ENCODE data around the gene DSTN.

DSTN gene

GRCh38 chr20:17598013-17598550 lies 28.2 kb downstream of the DSTN start:
- Histone ChIP-seq H3K4me3 (ENCODE audit: low read length) (no peak overlapping the region), H3K36me3 (ENCODE audit: insufficient read depth, low read length) (peaks cover 2% of the 10 kb centered on the region), H3K9me3 (ENCODE audit: low read length) (no peaks in the 10 kb centered on the region), H2AFZ (ENCODE audit: low read depth, low read length) (no peak overlapping the region), H3K27me3 (ENCODE audit: insufficient read depth, low read length) (no peaks in the 10 kb centered on the region), H3K4me1 (ENCODE audit: insufficient read depth, low read length) (peaks cover 9% of the 10 kb centered on the region)

- H3K4me1 ChIP-seq (ENCODE audit: insufficient read depth, low read length), result peaks cover 9% of the 10 kb centered on the region
- no peaks in the 10 kb centered on the region for H3K27me3 ChIP-seq (ENCODE audit: insufficient read depth, low read length)
- no peaks in the 10 kb centered on the region for H3K9me3 ChIP-seq (ENCODE audit: low read length)
- no peak overlapping the region for H2AFZ ChIP-seq (ENCODE audit: low read depth, low read length)
- H3K36me3 ChIP-seq (ENCODE audit: insufficient read depth, low read length), result peaks cover 21% of the 10 kb centered on the region
- no peak overlapping the region for H3K4me3 ChIP-seq (ENCODE audit: low read length)
Observed at GRCh38 chr20:17601957-17602356, 32.1 kb downstream of the DSTN start.

- H2AFZ ChIP-seq (ENCODE audit: low read depth, low read length), result no peak overlapping the region
- H3K27me3 ChIP-seq (ENCODE audit: insufficient read depth, low read length), result no peaks in the 10 kb centered on the region
- H3K36me3 ChIP-seq (ENCODE audit: insufficient read depth, low read length), result peaks cover 22% of the 10 kb centered on the region
- H3K4me3 ChIP-seq (ENCODE audit: low read length), result no peak overlapping the region
- peaks cover 9% of the 10 kb centered on the region for H3K4me1 ChIP-seq (ENCODE audit: insufficient read depth, low read length)
- no peaks in the 10 kb centered on the region for H3K9me3 ChIP-seq (ENCODE audit: low read length)
Observed at GRCh38 chr20:17602493-17602892, 32.6 kb downstream of the DSTN start.

GRCh38 chr20:17605131-17605660 lies 35.3 kb downstream of the DSTN start:
- Histone ChIP-seq H2AFZ (ENCODE audit: low read depth, low read length) (no peak overlapping the region), H3K9me3 (ENCODE audit: low read length) (no peaks in the 10 kb centered on the region), H3K27me3 (ENCODE audit: insufficient read depth, low read length) (no peaks in the 10 kb centered on the region), H3K4me3 (ENCODE audit: low read length) (no peak overlapping the region), H3K36me3 (ENCODE audit: insufficient read depth, low read length) (peaks cover 22% of the 10 kb centered on the region), H3K4me1 (ENCODE audit: insufficient read depth, low read length) (peaks cover 9% of the 10 kb centered on the region)

GRCh38 chr20:17606001-17606400 lies 36.1 kb downstream of the DSTN start:
- H3K4me1 ChIP-seq (ENCODE audit: insufficient read depth, low read length), result peaks cover 9% of the 10 kb centered on the region
- H3K36me3 ChIP-seq (ENCODE audit: insufficient read depth, low read length), result peaks cover 22% of the 10 kb centered on the region
- H3K9me3 ChIP-seq (ENCODE audit: low read length), result no peaks in the 10 kb centered on the region
- no peak overlapping the region for H2AFZ ChIP-seq (ENCODE audit: low read depth, low read length)
- H3K27me3 ChIP-seq (ENCODE audit: insufficient read depth, low read length), result no peaks in the 10 kb centered on the region
- no peak overlapping the region for H3K4me3 ChIP-seq (ENCODE audit: low read length)

- peaks cover 14% of the 10 kb centered on the region for H3K36me3 ChIP-seq (ENCODE audit: insufficient read depth, low read length)
Observed at GRCh38 chr20:17608701-17609497, 39.0 kb downstream of the DSTN start.

GRCh38 chr20:17609811-17610377 lies 40.0 kb downstream of the DSTN start:
- H3K36me3 ChIP-seq (ENCODE audit: insufficient read depth, low read length), result peaks cover 8% of the 10 kb centered on the region
- H3K27me3 ChIP-seq (ENCODE audit: insufficient read depth, low read length), result no peaks in the 10 kb centered on the region
- H3K4me3 ChIP-seq (ENCODE audit: low read length), result no peak overlapping the region
- no peaks in the 10 kb centered on the region for H3K4me1 ChIP-seq (ENCODE audit: insufficient read depth, low read length)
- H2AFZ ChIP-seq (ENCODE audit: low read depth, low read length), result no peak overlapping the region
- no peaks in the 10 kb centered on the region for H3K9me3 ChIP-seq (ENCODE audit: low read length)

More at GRCh38 chr20:17608701-17609497, 39.0 kb downstream of the DSTN start:
- Histone ChIP-seq H3K27me3 (ENCODE audit: insufficient read depth, low read length) (no peaks in the 10 kb centered on the region), H3K4me3 (ENCODE audit: low read length) (no peak overlapping the region), H3K9me3 (ENCODE audit: low read length) (no peaks in the 10 kb centered on the region), H2AFZ (ENCODE audit: low read depth, low read length) (no peak overlapping the region), H3K4me1 (ENCODE audit: insufficient read depth, low read length) (no peaks in the 10 kb centered on the region)

GRCh38 chr20:17610566-17611289 lies 40.9 kb downstream of the DSTN start:
- no peaks in the 10 kb centered on the region for H3K4me1 ChIP-seq (ENCODE audit: insufficient read depth, low read length)
- no peak overlapping the region for H2AFZ ChIP-seq (ENCODE audit: low read depth, low read length)
- H3K36me3 ChIP-seq (ENCODE audit: insufficient read depth, low read length), result peaks cover 4% of the 10 kb centered on the region
- H3K27me3 ChIP-seq (ENCODE audit: insufficient read depth, low read length), result no peaks in the 10 kb centered on the region
- no peaks in the 10 kb centered on the region for H3K9me3 ChIP-seq (ENCODE audit: low read length)
- no peak overlapping the region for H3K4me3 ChIP-seq (ENCODE audit: low read length)

GRCh38 chr20:17611290-17611539 lies 41.3 kb downstream of the DSTN start:
- Histone ChIP-seq H2AFZ (ENCODE audit: low read depth, low read length) (no peak overlapping the region), H3K9me3 (ENCODE audit: low read length) (no peaks in the 10 kb centered on the region), H3K4me3 (ENCODE audit: low read length) (no peak overlapping the region), H3K36me3 (ENCODE audit: insufficient read depth, low read length) (peaks cover 4% of the 10 kb centered on the region), H3K4me1 (ENCODE audit: insufficient read depth, low read length) (no peaks in the 10 kb centered on the region), H3K27me3 (ENCODE audit: insufficient read depth, low read length) (no peaks in the 10 kb centered on the region)

- Histone ChIP-seq H3K9me3 (ENCODE audit: low read length) (no peaks in the 10 kb centered on the region), H3K27me3 (ENCODE audit: insufficient read depth, low read length) (no peaks in the 10 kb centered on the region), H2AFZ (ENCODE audit: low read depth, low read length) (no peak overlapping the region), H3K4me3 (ENCODE audit: low read length) (no peak overlapping the region), H3K4me1 (ENCODE audit: insufficient read depth, low read length) (no peaks in the 10 kb centered on the region), H3K36me3 (ENCODE audit: insufficient read depth, low read length) (peaks cover 5% of the 10 kb centered on the region)
Observed at GRCh38 chr20:17611540-17612286, 41.8 kb downstream of the DSTN start.

GRCh38 chr20:17612287-17612991 lies 42.6 kb downstream of the DSTN start:
- no peaks in the 10 kb centered on the region for H3K4me1 ChIP-seq (ENCODE audit: insufficient read depth, low read length)
- no peaks in the 10 kb centered on the region for H3K27me3 ChIP-seq (ENCODE audit: insufficient read depth, low read length)
- H3K9me3 ChIP-seq (ENCODE audit: low read length), result no peaks in the 10 kb centered on the region
- H2AFZ ChIP-seq (ENCODE audit: low read depth, low read length), result no peak overlapping the region
- H3K4me3 ChIP-seq (ENCODE audit: low read length), result no peak overlapping the region
- H3K36me3 ChIP-seq (ENCODE audit: insufficient read depth, low read length), result peaks cover 2% of the 10 kb centered on the region

GRCh38 chr20:17612992-17613327 lies 43.1 kb downstream of the DSTN start:
- H3K4me1 ChIP-seq (ENCODE audit: insufficient read depth, low read length), result no peaks in the 10 kb centered on the region
- no peak overlapping the region for H3K4me3 ChIP-seq (ENCODE audit: low read length)
- H3K36me3 ChIP-seq (ENCODE audit: insufficient read depth, low read length), result peaks cover 2% of the 10 kb centered on the region
- no peaks in the 10 kb centered on the region for H3K9me3 ChIP-seq (ENCODE audit: low read length)
- H2AFZ ChIP-seq (ENCODE audit: low read depth, low read length), result no peak overlapping the region
- H3K27me3 ChIP-seq (ENCODE audit: insufficient read depth, low read length), result no peaks in the 10 kb centered on the region

Data from neuron (in vitro differentiated cells).